Muscle of leg (tissue), 11 donors: ENCODE measurements around the gene TNNC1. TPM values are rescaled to one million over a fixed set of nuclear protein-coding genes. Genes with fewer than 3 reads are reported as not detected.

Experiments used
- DNase-seq: peaks from one replicate; pipeline ENCODE4 v3.0.0; 2013
- H3K27ac ChIP-seq: one replicate; pipeline ENCODE4 v1.5.1; 2013; ENCODE audit warnings: mild to moderate bottlenecking, low read length, control low read depth
- H3K27me3 ChIP-seq: one replicate; pipeline ENCODE4 v1.6.1; 2013; ENCODE audit warnings: low read length; ENCODE audit not compliant: control insufficient read depth, insufficient read depth
- H3K36me3 ChIP-seq: one replicate; pipeline ENCODE4 v1.6.1; 2013; ENCODE audit warnings: low read length; ENCODE audit not compliant: control insufficient read depth, insufficient read depth
- H3K4me1 ChIP-seq: one replicate; pipeline ENCODE4 v1.6.1; 2013; ENCODE audit warnings: low read length; ENCODE audit not compliant: control insufficient read depth, insufficient read depth
- H3K4me3 ChIP-seq: one replicate; pipeline ENCODE4 v1.5.1; 2013; ENCODE audit warnings: low read length, control low read depth
- H3K9me3 ChIP-seq: replicated peaks from 2 replicates; pipeline ENCODE4 v1.6.1; 2013; ENCODE audit warnings: low read depth, low read length; ENCODE audit not compliant: control insufficient read depth
- WGBS: methylation state at CpG from one replicate; pipeline ENCODE4 v1.1.5; 2013; ENCODE audit warnings: missing lambda C conversion rate; ENCODE audit not compliant: insufficient coverage; 5-methylcytosine and 5-hydroxymethylcytosine counted together
- polyA plus RNA-seq, 8 donors: library from polyadenylated mRNA; unstranded; fragments of 120-200 nt; gene quantifications; one replicate each; pipeline versions ENCODE4 v1.2.1 to v1.2.3, GENCODE V29; 2013; ENCODE audit warnings: inconsistent platforms in 1 of 8, low replicate concordance in 1 of 8; ENCODE audit not compliant: insufficient read length in 8 of 8, insufficient read depth in 1 of 8
- total RNA-seq: library from RNA; stranded (reverse); fragments of 120-200 nt; gene quantifications from one replicate; pipeline ENCODE4 v1.2.4, GENCODE V29; 2013

TNNC1 gene
- total and polyA plus RNA-seq, 9 donors = 521 to 1,724 (median 617) TPM

DNA sequence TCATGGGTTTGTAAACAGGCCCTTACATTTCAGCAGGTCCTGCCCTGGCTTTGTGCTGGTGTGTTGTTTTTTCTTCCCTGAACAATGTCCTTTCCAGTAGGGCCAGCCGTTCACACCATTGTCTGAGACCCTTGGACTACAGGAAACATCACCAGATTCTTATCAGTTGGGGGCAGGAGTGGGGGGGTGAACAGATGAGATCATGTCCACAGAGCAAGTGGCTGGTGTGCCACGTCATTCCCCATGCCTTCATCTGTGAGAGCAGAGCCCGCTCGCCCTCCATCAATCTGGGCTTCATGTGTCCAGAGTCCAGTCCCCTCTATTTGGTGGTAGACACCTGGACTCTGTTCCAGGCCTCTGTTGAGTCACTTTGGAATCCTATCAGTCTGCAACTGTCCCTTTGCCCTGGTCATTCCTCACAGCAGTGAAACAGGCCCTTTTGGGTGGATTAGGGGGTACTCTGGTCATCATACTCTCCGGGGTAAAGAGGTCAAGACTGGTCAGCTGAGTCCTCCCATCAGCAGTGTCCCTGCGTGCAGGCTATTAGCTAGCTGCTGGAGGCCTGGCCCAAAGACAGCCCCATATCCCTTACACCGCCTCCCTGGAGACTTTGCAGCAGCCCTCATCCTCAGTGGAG, 23.9 kb downstream of the TNNC1 start:
- H3K4me3 ChIP-seq = no peak overlapping the region
- no peaks in the 10 kb centered on the region for H3K9me3 ChIP-seq
- H3K36me3 ChIP-seq = no peaks in the 10 kb centered on the region
- no peak for DNase-seq
- 88% methylated on average over 3 of the region's 7 CpGs for WGBS
- peak overlapping the region; percentile 73 for H3K27ac ChIP-seq
- no peaks in the 10 kb centered on the region for H3K27me3 ChIP-seq
- peaks cover 48% of the 10 kb centered on the region for H3K4me1 ChIP-seq

DNA sequence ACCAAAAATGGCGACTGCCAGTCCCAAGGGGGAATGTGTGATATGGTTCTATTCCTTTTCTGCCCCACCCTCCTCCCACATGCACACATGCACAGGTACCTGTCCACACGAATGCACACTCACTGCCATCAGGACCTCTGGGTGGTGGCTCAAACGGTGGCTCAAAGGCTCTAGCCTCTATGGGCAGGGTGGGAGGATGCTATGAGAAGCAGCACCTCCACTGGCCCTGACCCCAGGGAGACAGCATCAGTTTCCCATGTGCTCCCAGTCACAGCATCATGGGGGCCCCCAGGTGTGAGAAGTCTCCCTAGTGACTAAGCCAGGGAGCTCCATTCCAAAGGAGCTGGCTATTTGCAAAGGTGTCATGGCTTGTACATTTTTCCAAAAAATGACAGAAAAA, 24.8 kb downstream of the TNNC1 start:
- Histone ChIP-seq H3K4me3 (no peak overlapping the region), H3K9me3 (no peaks in the 10 kb centered on the region), H3K27ac (peak overlapping the region; percentile 57), H3K36me3 (no peaks in the 10 kb centered on the region), H3K27me3 (no peaks in the 10 kb centered on the region), H3K4me1 (peaks cover 40% of the 10 kb centered on the region)
- DNase-seq = no peak
- WGBS = 60% methylated on average over 1 of the region's 3 CpGs

DNA sequence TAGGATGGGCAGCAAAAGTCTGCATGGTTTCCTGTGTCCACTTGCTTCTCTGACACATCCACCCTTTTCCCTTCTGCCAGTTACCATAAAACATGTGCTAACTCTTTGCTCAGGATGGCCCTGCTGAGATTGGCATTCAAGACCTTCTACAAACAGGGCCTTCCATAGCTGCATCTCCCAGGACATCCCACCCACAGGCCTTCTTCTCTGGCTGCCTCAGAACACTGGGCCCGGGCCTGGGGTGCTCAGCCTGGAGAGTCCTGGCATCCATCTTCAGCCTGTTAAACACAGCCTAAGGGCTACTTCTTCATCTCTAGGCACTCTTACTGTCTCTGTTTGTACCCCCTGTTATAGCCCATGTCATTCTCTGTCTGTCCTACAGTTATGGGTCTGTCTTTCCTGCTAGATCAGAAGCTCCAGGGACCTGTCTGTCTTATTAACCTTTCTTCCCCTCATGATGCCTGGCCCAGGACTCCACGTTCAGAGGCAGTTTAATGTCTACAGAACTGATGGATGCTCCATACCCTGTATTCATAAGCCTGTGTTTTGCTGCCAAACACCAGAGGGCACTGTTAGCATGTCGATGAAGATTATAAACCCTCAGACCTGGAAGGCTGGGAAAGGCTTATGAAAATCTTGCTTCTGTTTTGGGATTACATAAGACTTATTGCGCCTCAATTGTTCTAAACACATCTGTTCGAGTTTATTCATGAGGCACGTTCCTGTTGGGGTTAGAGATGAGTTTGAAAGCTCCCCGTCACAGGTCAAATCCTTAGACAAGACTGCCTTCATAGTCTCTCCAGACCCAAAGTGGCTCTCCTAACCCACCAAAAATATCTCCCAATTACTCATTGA, 25.5 kb downstream of the TNNC1 start:
- H3K27me3 ChIP-seq = no peaks in the 10 kb centered on the region
- H3K36me3 ChIP-seq = no peaks in the 10 kb centered on the region
- DNase-seq = peak; percentile 91
- H3K27ac ChIP-seq = no peak overlapping the region
- WGBS = 33% methylated on average over 1 of the region's 7 CpGs
- no peaks in the 10 kb centered on the region for H3K9me3 ChIP-seq
- no peak overlapping the region for H3K4me3 ChIP-seq
- H3K4me1 ChIP-seq = peaks cover 34% of the 10 kb centered on the region

DNA sequence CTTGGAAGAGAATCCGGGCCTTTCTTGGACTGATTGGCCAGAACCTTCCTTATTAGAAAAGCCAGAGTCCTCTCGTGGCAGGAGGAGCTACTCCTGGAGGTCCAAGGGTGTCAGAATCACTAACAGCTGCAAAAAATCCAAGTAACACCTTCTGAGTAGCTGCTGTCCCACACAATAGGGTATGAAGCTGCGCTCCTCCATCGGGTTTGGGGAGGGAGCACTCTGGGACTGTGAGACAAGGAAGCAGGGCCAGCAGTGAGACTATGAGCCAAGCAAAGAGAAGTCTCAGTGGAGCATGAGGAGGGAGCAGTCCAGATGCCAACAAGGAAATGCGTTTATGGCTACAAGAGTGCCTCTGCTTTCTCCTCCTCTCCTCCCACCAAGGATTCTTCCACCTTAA, 30.7 kb downstream of the TNNC1 start:
- H3K9me3 ChIP-seq = no peaks in the 10 kb centered on the region
- H3K4me3 ChIP-seq = no peak overlapping the region
- H3K36me3 ChIP-seq = peaks cover 8% of the 10 kb centered on the region
- no peaks in the 10 kb centered on the region for H3K27me3 ChIP-seq
- H3K27ac ChIP-seq = no peak overlapping the region
- H3K4me1 ChIP-seq = peaks cover 23% of the 10 kb centered on the region
- DNase-seq = no peak
- WGBS = 14% methylated on average over 2 of the region's 5 CpGs

DNA sequence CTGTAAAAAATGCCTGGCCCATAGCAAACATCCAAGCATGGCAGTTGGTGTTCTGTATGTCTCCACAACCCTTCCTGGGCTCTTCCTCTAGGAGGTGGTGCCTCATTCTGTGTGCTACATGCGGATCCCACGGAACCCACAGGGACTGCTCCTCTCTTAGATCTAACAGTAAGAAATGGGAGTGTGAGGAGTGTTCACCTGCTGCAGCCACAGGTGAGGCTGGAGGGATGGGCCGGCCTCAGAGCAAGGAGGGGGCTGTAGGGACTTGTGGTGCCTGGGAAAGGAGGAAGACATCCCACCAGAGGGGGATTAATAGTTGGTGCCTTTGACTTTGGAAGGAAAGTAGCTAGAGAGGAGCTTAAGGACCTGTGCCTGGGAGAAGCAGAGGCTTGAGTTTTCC, 31.2 kb downstream of the TNNC1 start:
- Histone ChIP-seq H3K27me3 (no peaks in the 10 kb centered on the region), H3K4me3 (no peak overlapping the region), H3K36me3 (peaks cover 8% of the 10 kb centered on the region), H3K27ac (no peak overlapping the region), H3K9me3 (no peaks in the 10 kb centered on the region), H3K4me1 (peaks cover 23% of the 10 kb centered on the region)
- WGBS = no CpG with 5 or more reads among the region's 3 CpGs
- no peak for DNase-seq

DNA sequence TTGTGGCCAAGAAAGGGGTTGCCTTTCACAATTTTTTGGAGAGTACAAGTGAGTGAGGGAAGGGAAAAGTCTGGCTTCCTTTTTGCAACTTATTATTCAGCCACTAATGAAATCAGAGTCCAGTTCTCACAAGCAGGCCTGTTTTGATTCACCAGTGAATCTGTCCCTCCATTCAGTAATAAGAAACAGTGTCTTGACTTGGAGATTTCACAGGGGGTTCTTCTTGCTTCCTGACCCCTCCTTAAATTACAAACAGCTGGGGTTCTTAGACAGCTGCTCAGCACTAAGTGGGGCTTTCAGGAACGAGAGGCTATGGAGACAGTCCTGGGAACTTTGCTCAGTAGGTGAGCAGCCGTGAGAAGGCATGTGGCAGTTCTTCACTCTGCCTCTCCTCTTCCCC, 33.5 kb downstream of the TNNC1 start:
- H3K36me3 ChIP-seq = peaks cover 8% of the 10 kb centered on the region
- DNase-seq = peak; percentile 70
- no peaks in the 10 kb centered on the region for H3K9me3 ChIP-seq
- H3K4me1 ChIP-seq = peaks cover 23% of the 10 kb centered on the region
- H3K27me3 ChIP-seq = no peaks in the 10 kb centered on the region
- no peak overlapping the region for H3K4me3 ChIP-seq
- WGBS = no CpG with 5 or more reads among the region's 2 CpGs
- H3K27ac ChIP-seq = peak overlapping the region; percentile 29

DNA sequence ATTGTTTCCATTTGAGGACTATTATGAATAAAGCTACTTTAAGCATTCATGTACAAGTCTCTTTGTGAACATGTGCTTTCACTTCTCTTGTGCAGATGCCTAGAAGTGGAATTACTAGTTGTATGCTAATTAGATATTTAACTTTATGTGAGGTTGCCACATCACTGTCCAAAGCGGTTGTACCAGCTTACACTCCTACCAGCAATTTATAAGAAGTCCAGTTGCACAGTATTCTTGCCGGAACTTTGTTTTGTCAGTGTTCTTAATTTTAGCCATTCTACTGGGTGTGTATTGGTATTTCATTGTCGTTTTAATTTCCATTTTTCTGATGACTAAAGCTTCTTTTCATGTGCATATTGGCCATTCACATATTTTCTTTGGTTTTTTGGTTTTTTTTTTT, 38.0 kb downstream of the TNNC1 start:
- no CpG with 5 or more reads among the region's 3 CpGs for WGBS
- peaks cover 25% of the 10 kb centered on the region for H3K4me1 ChIP-seq
- no peak overlapping the region for H3K4me3 ChIP-seq
- no peak for DNase-seq
- H3K36me3 ChIP-seq = peaks cover 19% of the 10 kb centered on the region
- H3K27me3 ChIP-seq = no peaks in the 10 kb centered on the region
- H3K27ac ChIP-seq = no peak overlapping the region
- no peaks in the 10 kb centered on the region for H3K9me3 ChIP-seq

DNA sequence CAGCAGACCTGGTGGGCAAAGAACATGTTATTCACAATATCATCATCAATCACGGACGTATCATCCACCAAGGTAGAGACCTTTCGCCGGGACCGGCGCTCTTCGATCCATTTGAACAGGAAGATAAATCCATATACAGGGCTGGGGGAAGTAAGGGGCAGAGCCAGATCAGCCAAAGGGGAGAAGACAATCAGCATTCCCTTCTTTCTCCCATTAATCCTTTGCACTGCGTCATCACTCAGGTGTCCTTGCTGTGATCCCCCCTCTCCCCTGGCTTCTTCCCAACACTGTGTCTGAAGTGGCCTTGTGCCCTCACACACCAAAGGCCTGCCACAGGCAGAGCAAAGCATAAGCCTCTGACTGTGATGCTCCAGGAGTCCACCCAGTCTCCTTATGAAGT, 45.4 kb downstream of the TNNC1 start:
- peaks cover 31% of the 10 kb centered on the region for H3K4me1 ChIP-seq
- no peaks in the 10 kb centered on the region for H3K27me3 ChIP-seq
- H3K27ac ChIP-seq = no peak overlapping the region
- H3K36me3 ChIP-seq = peaks cover 49% of the 10 kb centered on the region
- H3K4me3 ChIP-seq = no peak overlapping the region
- no peak for DNase-seq
- no CpG with 5 or more reads among the region's 8 CpGs for WGBS
- no peaks in the 10 kb centered on the region for H3K9me3 ChIP-seq

DNA sequence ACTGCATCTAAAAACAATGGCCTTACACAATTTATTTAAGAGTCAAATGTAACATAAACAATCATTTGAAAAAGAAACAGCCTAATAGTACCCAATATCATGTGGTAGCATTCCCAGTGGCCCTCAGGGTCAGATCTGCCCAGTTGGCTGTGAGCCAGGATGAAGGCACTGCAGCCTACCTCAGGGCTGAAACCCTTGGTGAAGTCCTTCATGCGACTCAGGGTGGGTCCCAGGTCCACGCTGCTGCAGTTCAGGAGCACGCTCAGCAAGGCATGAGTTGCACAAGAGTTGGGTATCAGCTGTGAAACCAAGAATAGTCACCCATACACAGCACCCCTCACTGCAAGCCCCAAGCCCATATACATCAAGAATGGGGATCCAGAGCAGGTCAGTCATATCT, 46.1 kb downstream of the TNNC1 start:
- 80% methylated on average over 1 of the region's 3 CpGs for WGBS
- no peaks in the 10 kb centered on the region for H3K9me3 ChIP-seq
- no peak overlapping the region for H3K4me3 ChIP-seq
- H3K27ac ChIP-seq = no peak overlapping the region
- peaks cover 33% of the 10 kb centered on the region for H3K4me1 ChIP-seq
- peaks cover 56% of the 10 kb centered on the region for H3K36me3 ChIP-seq
- no peak for DNase-seq
- H3K27me3 ChIP-seq = no peaks in the 10 kb centered on the region

DNA sequence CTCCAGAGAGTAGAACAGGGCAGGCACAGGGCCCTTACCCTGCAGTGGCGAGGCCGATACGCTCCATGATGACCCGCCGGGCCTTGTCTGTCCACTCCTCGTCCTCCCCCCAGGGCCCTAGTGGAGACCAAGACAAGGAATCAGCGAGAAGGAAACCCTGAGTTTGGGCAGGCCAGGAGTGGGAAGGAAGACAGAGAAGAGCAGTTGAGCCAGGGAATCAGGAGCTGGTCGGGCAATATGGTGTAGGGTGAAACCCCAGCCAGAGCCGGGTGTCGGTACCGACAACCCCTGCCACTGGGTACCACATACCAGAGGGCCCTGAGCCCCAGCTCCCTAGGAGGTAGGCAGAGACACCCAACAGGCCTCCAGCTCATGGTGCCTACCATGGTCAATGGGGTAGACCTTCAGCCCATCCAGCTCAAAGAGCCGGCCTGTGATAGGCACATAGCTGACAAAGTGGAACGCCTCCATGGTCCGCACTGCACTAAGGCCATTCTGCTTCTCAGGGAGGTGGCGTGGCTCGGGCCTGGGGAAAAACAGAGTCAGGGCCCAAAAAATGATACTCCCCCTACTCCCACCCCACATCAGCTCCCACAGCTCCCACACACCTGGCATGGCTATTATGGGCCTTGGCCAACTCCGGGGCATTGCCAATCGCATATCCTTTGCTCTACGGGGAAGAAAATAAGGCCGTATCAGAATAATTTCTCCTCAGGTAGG, 46.9 kb downstream of the TNNC1 start:
- 96% methylated on average over 14 of the region's 20 CpGs for WGBS
- Histone ChIP-seq H3K36me3 (peaks cover 64% of the 10 kb centered on the region), H3K27ac (no peak overlapping the region), H3K4me1 (peaks cover 31% of the 10 kb centered on the region), H3K9me3 (no peaks in the 10 kb centered on the region), H3K4me3 (no peak overlapping the region), H3K27me3 (no peaks in the 10 kb centered on the region)
- no peak for DNase-seq
